HG03108 (cell line): ENCODE measurements around the gene USP6.
"Not testable (repeated sequence)": the region's sequence is repeated elsewhere in the genome, so short reads cannot be mapped to it uniquely, and the experiment has no call there.

ENCODE experiments used
- ATAC-seq: cut with Tn5 transposase; IDR thresholded peaks from one replicate; pipeline ENCODE4 v1.9.1; 2021; ENCODE audit warnings: moderate library complexity; ENCODE audit not compliant: unreplicated experiment

The USP6 gene

GRCh38 chr17:5134571-5134970 lies 18.7 kb downstream of the USP6 start:
- ATAC-seq: not testable (repeated sequence)

- ATAC-seq: not testable (repeated sequence)
Observed at GRCh38 chr17:5135131-5135712, 19.4 kb downstream of the USP6 start.

GRCh38 chr17:5135726-5136579 lies 20.1 kb downstream of the USP6 start:
- no peak for ATAC-seq

GRCh38 chr17:5136580-5137412 lies 21.0 kb downstream of the USP6 start:
- not testable (repeated sequence) for ATAC-seq

GRCh38 chr17:5137511-5138197 lies 21.8 kb downstream of the USP6 start:
- ATAC-seq: not testable (repeated sequence)

- not testable (repeated sequence) for ATAC-seq
Observed at GRCh38 chr17:5138198-5138544, 22.3 kb downstream of the USP6 start.

GRCh38 chr17:5138616-5139457 lies 23.0 kb downstream of the USP6 start:
- ATAC-seq: no peak

- no peak for ATAC-seq
Observed at GRCh38 chr17:5139458-5139732, 23.6 kb downstream of the USP6 start.

- not testable (repeated sequence) for ATAC-seq
Observed at GRCh38 chr17:5142877-5143276, 27.0 kb downstream of the USP6 start.

GRCh38 chr17:5146122-5146521 lies 30.3 kb downstream of the USP6 start:
- ATAC-seq: not testable (repeated sequence)

GRCh38 chr17:5160702-5161101 lies 44.9 kb downstream of the USP6 start:
- not testable (repeated sequence) for ATAC-seq

GRCh38 chr17:5161793-5162192 lies 46.0 kb downstream of the USP6 start:
- ATAC-seq: not testable (repeated sequence)

- no peak for ATAC-seq
Observed at GRCh38 chr17:5164436-5164835, 48.6 kb downstream of the USP6 start.

GRCh38 chr17:5165791-5166564 lies 50.1 kb downstream of the USP6 start:
- not testable (repeated sequence) for ATAC-seq

- ATAC-seq: not testable (repeated sequence)
Observed at GRCh38 chr17:5175027-5175426, 59.2 kb downstream of the USP6 start.

- no peak for ATAC-seq
Observed at GRCh38 chr17:5179003-5179402, 63.2 kb downstream of the USP6 start.

- ATAC-seq: no peak
Observed at GRCh38 chr17:5181509-5182305, 65.9 kb downstream of the USP6 start.

- ATAC-seq: no peak
Observed at GRCh38 chr17:5182597-5183409, 67.0 kb downstream of the USP6 start.
